ENCODE data around the gene CNPY3.
"Not testable (repeated sequence)": the region's sequence is repeated elsewhere in the genome, so short reads cannot be mapped to it uniquely, and the experiment has no call there.

DNA sequence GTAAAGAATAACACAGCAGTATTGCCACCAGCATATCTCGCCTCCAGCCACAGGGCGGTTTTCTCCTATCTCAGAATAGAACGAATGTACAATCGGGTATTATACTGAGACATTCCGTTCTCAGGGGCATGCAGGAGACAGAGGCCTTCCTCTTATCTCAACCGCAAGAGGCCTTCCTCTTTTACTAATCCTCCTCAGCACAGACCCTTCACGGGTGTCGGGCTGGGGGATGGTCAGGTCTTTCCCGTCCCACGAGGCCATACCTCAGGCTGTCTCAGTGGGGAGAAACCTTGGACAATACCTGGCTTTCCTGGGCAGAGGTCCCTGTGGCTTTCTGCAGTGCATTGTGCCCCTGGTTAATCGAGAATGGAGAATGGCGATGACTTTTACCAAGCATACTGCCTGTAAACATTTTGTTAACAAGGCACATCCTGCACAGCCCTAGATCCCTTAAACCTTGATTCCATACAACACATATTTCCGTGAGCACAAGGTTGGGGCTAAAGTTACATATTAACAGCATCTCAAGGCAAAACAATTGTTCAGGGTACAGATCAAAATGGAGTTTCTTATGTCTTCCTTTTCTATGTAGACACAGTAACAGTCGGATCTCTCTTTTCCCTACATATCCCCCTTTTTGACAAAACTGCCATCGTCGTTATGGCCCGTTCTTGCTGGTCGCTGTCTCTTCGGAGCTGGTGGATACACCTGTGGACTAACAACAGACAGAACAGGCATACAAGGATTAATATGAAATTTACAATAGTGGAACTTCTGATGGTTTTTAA, 35.0 kb upstream of the CNPY3 start:
- not testable (repeated sequence) for TF ChIP-seq POLR2A, POLR2AphosphoS5, EP300 (IDR thresholded peaks at IDR 0.05)
- TF ChIP-seq, protein P1, sequence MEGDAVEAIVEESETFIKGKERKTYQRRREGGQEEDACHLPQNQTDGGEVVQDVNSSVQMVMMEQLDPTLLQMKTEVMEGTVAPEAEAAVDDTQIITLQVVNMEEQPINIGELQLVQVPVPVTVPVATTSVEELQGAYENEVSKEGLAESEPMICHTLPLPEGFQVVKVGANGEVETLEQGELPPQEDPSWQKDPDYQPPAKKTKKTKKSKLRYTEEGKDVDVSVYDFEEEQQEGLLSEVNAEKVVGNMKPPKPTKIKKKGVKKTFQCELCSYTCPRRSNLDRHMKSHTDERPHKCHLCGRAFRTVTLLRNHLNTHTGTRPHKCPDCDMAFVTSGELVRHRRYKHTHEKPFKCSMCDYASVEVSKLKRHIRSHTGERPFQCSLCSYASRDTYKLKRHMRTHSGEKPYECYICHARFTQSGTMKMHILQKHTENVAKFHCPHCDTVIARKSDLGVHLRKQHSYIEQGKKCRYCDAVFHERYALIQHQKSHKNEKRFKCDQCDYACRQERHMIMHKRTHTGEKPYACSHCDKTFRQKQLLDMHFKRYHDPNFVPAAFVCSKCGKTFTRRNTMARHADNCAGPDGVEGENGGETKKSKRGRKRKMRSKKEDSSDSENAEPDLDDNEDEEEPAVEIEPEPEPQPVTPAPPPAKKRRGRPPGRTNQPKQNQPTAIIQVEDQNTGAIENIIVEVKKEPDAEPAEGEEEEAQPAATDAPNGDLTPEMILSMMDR (IDR thresholded peaks at IDR 0.05) = not testable (repeated sequence)

Data from upper lobe of left lung (tissue), 4 donors.